ENCODE measurements around the gene YIPF7. TPM values are rescaled to one million over a fixed set of nuclear protein-coding genes. Genes with fewer than 3 reads are reported as not detected.

The YIPF7 gene
- not detected in 5 replicates for total RNA-seq (2022; extraction: Qiagen RNA extraction)

GRCh38 chr4:44651425-44651824, at the start of gene YIPF7:
TSS of gene YIPF7 (minus strand) at chr4:44651625. CDS start at chr4:44650100, 1,525 bp downstream.

GRCh38 chr4:44678094-44679041, 26.9 kb upstream of the YIPF7 start, which contains the start of gene GUF1:
TSS of gene GUF1 (plus strand) at chr4:44678420. CDS start at chr4:44678623, 203 bp downstream.

Other genes starting within 250 kb of the YIPF7 start
- gene KCTD8, start 202.8 kb downstream of the YIPF7 start, total RNA-seq (2022; extraction: Qiagen RNA extraction) = not detected in 5 replicates
- 7.3 to 11.6 TPM (median 8.9 TPM) in 5 replicates for gene GUF1, start 26.8 kb upstream of the YIPF7 start, total RNA-seq (2022; extraction: Qiagen RNA extraction)
- gene GNPDA2, start 74.9 kb upstream of the YIPF7 start, total RNA-seq (2022; extraction: Qiagen RNA extraction) = 7.9 to 12.5 TPM (median 10.2 TPM) in 5 replicates